WTC11 (cell line): Measurements from ENCODE around the gene PSENEN. TPM values are rescaled to one million over a fixed set of nuclear protein-coding genes. Genes with fewer than 3 reads are reported as not detected.

ENCODE experiments used
- AR ChIP-seq: fragments of 250-450 bp; sonication (Bioruptor Pico); IDR thresholded peaks from 2 replicates; pipeline ENCODE4 v1.9.0; 2021; ENCODE audit warnings: mild to moderate bottlenecking
- CREB1 ChIP-seq: sonication (generic); formaldehyde crosslinking; IDR thresholded peaks from 2 replicates; pipeline ENCODE4 v1.8.0; 2023; ENCODE audit warnings: mild to moderate bottlenecking, missing genetic modification reagents
- CREM ChIP-seq: sonication (generic); formaldehyde crosslinking; IDR thresholded peaks from 2 replicates; pipeline ENCODE4 v1.8.1; 2022; ENCODE audit warnings: mild to moderate bottlenecking, missing genetic modification reagents, moderate library complexity
- ESRRA ChIP-seq: sonication (generic); formaldehyde crosslinking; IDR thresholded peaks from 2 replicates; pipeline ENCODE4 v1.8.1; 2022; ENCODE audit warnings: mild to moderate bottlenecking, missing genetic modification reagents, borderline replicate concordance
- JUN ChIP-seq: sonication (generic); formaldehyde crosslinking; IDR thresholded peaks from 2 replicates; pipeline ENCODE4 v1.8.0; 2023; ENCODE audit warnings: mild to moderate bottlenecking, missing genetic modification reagents
- KAT7 ChIP-seq: sonication (generic); formaldehyde crosslinking; IDR thresholded peaks from 2 replicates; pipeline ENCODE4 v1.8.1; 2023; ENCODE audit warnings: missing genetic modification reagents, mild to moderate bottlenecking, borderline replicate concordance
- MAX ChIP-seq: sonication (generic); formaldehyde crosslinking; IDR thresholded peaks from 2 replicates; pipeline ENCODE4 v1.8.0; 2022; ENCODE audit warnings: mild to moderate bottlenecking, missing genetic modification reagents
- NFATC4 ChIP-seq: fragments of 250-450 bp; sonication (Bioruptor Pico); IDR thresholded peaks from 2 replicates; pipeline ENCODE4 v1.9.0; 2021; ENCODE audit warnings: mild to moderate bottlenecking
- NR1H2 ChIP-seq: sonication (generic); formaldehyde crosslinking; IDR thresholded peaks from 2 replicates; pipeline ENCODE4 v1.9.0; 2021; ENCODE audit warnings: mild to moderate bottlenecking, moderate library complexity, missing genetic modification reagents
- NR2C2 ChIP-seq: sonication (generic); formaldehyde crosslinking; IDR thresholded peaks from 2 replicates; pipeline ENCODE4 v1.8.0; 2022; ENCODE audit warnings: mild to moderate bottlenecking, missing genetic modification reagents
- NR3C1 ChIP-seq: sonication (generic); formaldehyde crosslinking; conservative IDR thresholded peaks from 2 replicates; pipeline ENCODE4 v1.8.1; 2023; ENCODE audit warnings: low read depth, mild to moderate bottlenecking, missing genetic modification reagents
- RELA ChIP-seq: sonication (generic); formaldehyde crosslinking; IDR thresholded peaks from 2 replicates; pipeline ENCODE4 v1.8.1; 2022; ENCODE audit warnings: missing genetic modification reagents, mild to moderate bottlenecking, borderline replicate concordance
- SP1 ChIP-seq: sonication (generic); formaldehyde crosslinking; conservative IDR thresholded peaks from 2 replicates; pipeline ENCODE4 v1.8.1; 2022; ENCODE audit warnings: missing genetic modification reagents
- TCF7 ChIP-seq: sonication (generic); formaldehyde crosslinking; IDR thresholded peaks from 2 replicates; pipeline ENCODE4 v1.8.0; 2022; ENCODE audit warnings: mild to moderate bottlenecking, low read depth, missing genetic modification reagents, moderate library complexity
- TEAD1 ChIP-seq: sonication (generic); formaldehyde crosslinking; IDR thresholded peaks from 2 replicates; pipeline ENCODE4 v1.8.0; 2022; ENCODE audit warnings: mild to moderate bottlenecking, missing genetic modification reagents
- ZBTB43 ChIP-seq: sonication (generic); formaldehyde crosslinking; IDR thresholded peaks from 2 replicates; pipeline ENCODE4 v1.8.1; 2023; ENCODE audit warnings: mild to moderate bottlenecking, missing genetic modification reagents
- ZNF121 ChIP-seq: sonication (generic); formaldehyde crosslinking; IDR thresholded peaks from 2 replicates; pipeline ENCODE4 v1.8.0; 2023; ENCODE audit warnings: missing genetic modification reagents
- ZNF138 ChIP-seq: sonication (generic); formaldehyde crosslinking; conservative IDR thresholded peaks from 2 replicates; pipeline ENCODE4 v1.8.1; 2022; ENCODE audit warnings: mild to moderate bottlenecking, moderate library complexity, missing genetic modification reagents
- ZNF263 ChIP-seq: sonication (generic); formaldehyde crosslinking; IDR thresholded peaks from 2 replicates; pipeline ENCODE4 v1.8.1; 2022; ENCODE audit warnings: low read depth, mild to moderate bottlenecking, moderate library complexity, missing genetic modification reagents
- ZNF512 ChIP-seq: sonication (generic); formaldehyde crosslinking; IDR thresholded peaks from 2 replicates; pipeline ENCODE4 v1.8.1; 2022; ENCODE audit warnings: missing genetic modification reagents, borderline replicate concordance
- ZSCAN18 ChIP-seq: fragments of 250-450 bp; sonication (Bioruptor Pico); IDR thresholded peaks from 2 replicates; pipeline ENCODE4 v2.1.2; 2022; ENCODE audit warnings: mild to moderate bottlenecking, moderate library complexity
- total RNA-seq: library from RNA; stranded (reverse); gene quantifications from 3 replicates; pipeline ENCODE4 v1.2.3, GENCODE V29; 2021
- TF ChIP-seq, protein P1 (sequence below): fragments of 250-450 bp; sonication (Bioruptor Pico); IDR thresholded peaks from 2 replicates; pipeline ENCODE4 v1.9.0; 2021; ENCODE audit warnings: moderate library complexity, mild to moderate bottlenecking, inconsistent platforms, borderline replicate concordance
- TF ChIP-seq, protein P2 (sequence below): fragments of 250-450 bp; sonication (Bioruptor Pico); IDR thresholded peaks from 2 replicates; pipeline ENCODE4 v1.9.0; 2021; ENCODE audit warnings: mild to moderate bottlenecking
- TF ChIP-seq, protein P3 (sequence below): sonication (generic); formaldehyde crosslinking; IDR thresholded peaks from 2 replicates; pipeline ENCODE4 v1.8.1; 2023; ENCODE audit warnings: mild to moderate bottlenecking, missing genetic modification reagents, moderate library complexity
- TF ChIP-seq, protein P4 (sequence below): sonication (generic); formaldehyde crosslinking; conservative IDR thresholded peaks from 2 replicates; pipeline ENCODE4 v1.8.1; 2022; ENCODE audit warnings: mild to moderate bottlenecking, missing genetic modification reagents
- TF ChIP-seq, protein P5 (sequence below): sonication (generic); formaldehyde crosslinking; IDR thresholded peaks from 2 replicates; pipeline ENCODE4 v1.8.1; 2022; ENCODE audit warnings: mild to moderate bottlenecking, missing genetic modification reagents, moderate library complexity, borderline replicate concordance

The PSENEN gene
- total RNA-seq, 1 experiment from 2014 or later: 80.3 TPM

DNA sequence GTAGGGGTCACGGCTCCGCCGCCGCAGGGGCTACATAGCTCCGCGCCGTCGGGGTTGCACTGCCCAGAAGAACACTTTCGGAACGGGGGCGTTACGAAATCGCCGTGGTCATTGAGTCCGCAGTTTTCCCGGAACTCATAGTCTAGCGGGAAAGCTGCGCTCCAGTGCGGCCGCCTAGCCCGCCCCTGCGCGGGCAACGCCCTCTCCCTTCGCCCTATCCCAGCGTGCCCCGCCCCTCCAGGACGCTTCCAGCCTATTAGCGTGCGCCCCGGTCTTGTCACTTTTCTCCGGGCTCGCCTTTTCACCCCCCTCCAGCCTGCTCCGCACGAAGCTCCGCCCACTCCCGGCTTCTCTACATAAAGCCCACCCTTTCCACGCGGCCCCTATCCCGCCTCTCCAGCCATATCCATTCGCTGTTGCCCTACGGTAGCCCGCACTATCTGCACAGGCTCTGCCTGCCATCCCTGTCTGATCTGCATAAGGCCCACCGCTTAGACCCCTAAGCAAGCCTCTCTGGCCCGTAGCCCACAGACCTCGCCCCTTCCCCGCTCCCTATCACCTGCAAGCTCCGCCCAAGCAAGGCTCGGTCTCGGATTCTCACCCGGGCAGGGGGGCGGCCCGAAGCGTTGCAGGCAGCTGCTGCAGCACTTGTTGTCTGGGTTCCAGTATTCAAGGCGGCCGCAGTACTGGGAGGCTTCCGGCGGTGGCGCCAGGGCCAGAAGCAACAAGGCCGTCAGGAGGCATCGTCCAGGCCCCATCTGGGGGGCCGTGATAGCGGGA lies 4.8 kb upstream of the PSENEN start (continued):
- TF ChIP-seq JUN (CRISPR knock-in tag): no peak
- TF ChIP-seq, protein P1, sequence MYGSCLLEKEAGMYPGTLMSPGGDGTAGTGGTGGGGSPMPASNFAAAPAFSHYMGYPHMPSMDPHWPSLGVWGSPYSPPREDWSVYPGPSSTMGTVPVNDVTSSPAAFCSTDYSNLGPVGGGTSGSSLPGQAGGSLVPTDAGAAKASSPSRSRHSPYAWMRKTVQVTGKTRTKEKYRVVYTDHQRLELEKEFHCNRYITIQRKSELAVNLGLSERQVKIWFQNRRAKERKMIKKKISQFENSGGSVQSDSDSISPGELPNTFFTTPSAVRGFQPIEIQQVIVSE (CRISPR knock-in tag): no peak
- no peak for TF ChIP-seq NR1H2 (CRISPR knock-in tag)
- TF ChIP-seq CREM (CRISPR knock-in tag): no peak; the same call in 1 of the 2 replicates
- TF ChIP-seq ZNF512 (CRISPR knock-in tag): no peak
- TF ChIP-seq NFATC4 (CRISPR knock-in tag): no peak
- TF ChIP-seq CREB1: 0 out of 2 replicates have a peak, but pooled peaks have one; percentile 52
- peak; percentile 62 for TF ChIP-seq MAX (CRISPR knock-in tag)
- no peak for TF ChIP-seq NR3C1 (CRISPR knock-in tag)
- TF ChIP-seq, protein P2, sequence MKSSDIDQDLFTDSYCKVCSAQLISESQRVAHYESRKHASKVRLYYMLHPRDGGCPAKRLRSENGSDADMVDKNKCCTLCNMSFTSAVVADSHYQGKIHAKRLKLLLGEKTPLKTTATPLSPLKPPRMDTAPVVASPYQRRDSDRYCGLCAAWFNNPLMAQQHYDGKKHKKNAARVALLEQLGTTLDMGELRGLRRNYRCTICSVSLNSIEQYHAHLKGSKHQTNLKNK (CRISPR knock-in tag): no peak
- TF ChIP-seq ESRRA (CRISPR knock-in tag): no peak
- TF ChIP-seq, protein P3, sequence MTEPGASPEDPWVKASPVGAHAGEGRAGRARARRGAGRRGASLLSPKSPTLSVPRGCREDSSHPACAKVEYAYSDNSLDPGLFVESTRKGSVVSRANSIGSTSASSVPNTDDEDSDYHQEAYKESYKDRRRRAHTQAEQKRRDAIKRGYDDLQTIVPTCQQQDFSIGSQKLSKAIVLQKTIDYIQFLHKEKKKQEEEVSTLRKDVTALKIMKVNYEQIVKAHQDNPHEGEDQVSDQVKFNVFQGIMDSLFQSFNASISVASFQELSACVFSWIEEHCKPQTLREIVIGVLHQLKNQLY: no peak
- TF ChIP-seq, protein P4, sequence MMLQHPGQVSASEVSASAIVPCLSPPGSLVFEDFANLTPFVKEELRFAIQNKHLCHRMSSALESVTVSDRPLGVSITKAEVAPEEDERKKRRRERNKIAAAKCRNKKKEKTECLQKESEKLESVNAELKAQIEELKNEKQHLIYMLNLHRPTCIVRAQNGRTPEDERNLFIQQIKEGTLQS: no peak
- no peak for TF ChIP-seq ZNF121 (CRISPR knock-in tag)
- TF ChIP-seq KAT7 (CRISPR knock-in tag): 0 out of 2 replicates have a peak, but pooled peaks have one; percentile 16
- TF ChIP-seq ZSCAN18: no peak
- no peak for TF ChIP-seq ZBTB43 (CRISPR knock-in tag)
- no peak for TF ChIP-seq TEAD1
- no peak for TF ChIP-seq AR (CRISPR knock-in tag)
- TF ChIP-seq SP1 (CRISPR knock-in tag): peak; percentile 84
- no peak for TF ChIP-seq TCF7 (CRISPR knock-in tag)
- TF ChIP-seq NR2C2 (CRISPR knock-in tag): no peak
- no peak for TF ChIP-seq ZNF263 (CRISPR knock-in tag)
- no peak for TF ChIP-seq ZNF138 (CRISPR knock-in tag)
- TF ChIP-seq, protein P5, sequence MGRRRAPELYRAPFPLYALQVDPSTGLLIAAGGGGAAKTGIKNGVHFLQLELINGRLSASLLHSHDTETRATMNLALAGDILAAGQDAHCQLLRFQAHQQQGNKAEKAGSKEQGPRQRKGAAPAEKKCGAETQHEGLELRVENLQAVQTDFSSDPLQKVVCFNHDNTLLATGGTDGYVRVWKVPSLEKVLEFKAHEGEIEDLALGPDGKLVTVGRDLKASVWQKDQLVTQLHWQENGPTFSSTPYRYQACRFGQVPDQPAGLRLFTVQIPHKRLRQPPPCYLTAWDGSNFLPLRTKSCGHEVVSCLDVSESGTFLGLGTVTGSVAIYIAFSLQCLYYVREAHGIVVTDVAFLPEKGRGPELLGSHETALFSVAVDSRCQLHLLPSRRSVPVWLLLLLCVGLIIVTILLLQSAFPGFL (CRISPR knock-in tag): no peak
- TF ChIP-seq RELA (CRISPR knock-in tag): no peak
